GM18507 (cell line): ENCODE measurements around the gene TOR1AIP1.
"Not testable (repeated sequence)": the region's sequence is repeated elsewhere in the genome, so short reads cannot be mapped to it uniquely, and the experiment has no call there.

Experiments used
- DNase-seq: peaks from one replicate; pipeline ENCODE4 v3.0.0; 2011; ENCODE audit warnings: low read depth; ENCODE audit not compliant: insufficient read length; ENCODE audit errors: extremely low spot score
- FAIRE-seq: peaks from 2 replicates; lab custom pipeline; 2011; peaks lifted over from hg19 to GRCh38; lab: Jason Lieb, UNC

The TOR1AIP1 gene

GRCh38 chr1:179929955-179930798, 48.1 kb downstream of the TOR1AIP1 start:
- no peak for DNase-seq
- no peak for FAIRE-seq

GRCh38 chr1:179930867-179931266, 48.8 kb downstream of the TOR1AIP1 start:
- DNase-seq (no peak), FAIRE-seq (no peak)

GRCh38 chr1:179933219-179933618, 51.1 kb downstream of the TOR1AIP1 start:
- DNase-seq (no peak), FAIRE-seq (no peak)

GRCh38 chr1:179935909-179936496, 53.9 kb downstream of the TOR1AIP1 start:
- FAIRE-seq (no peak), DNase-seq (no peak)

- no peak for DNase-seq
- no peak for FAIRE-seq
Measured at GRCh38 chr1:179937668-179938254, 55.7 kb downstream of the TOR1AIP1 start.

- DNase-seq = no peak
- no peak for FAIRE-seq
Measured at GRCh38 chr1:179938752-179939151, 56.7 kb downstream of the TOR1AIP1 start.

GRCh38 chr1:179939941-179940340, 57.9 kb downstream of the TOR1AIP1 start:
- FAIRE-seq = no peak
- no peak for DNase-seq

GRCh38 chr1:179941454-179941853, 59.4 kb downstream of the TOR1AIP1 start:
- no peak for FAIRE-seq
- no peak for DNase-seq

- DNase-seq = no peak
- no peak for FAIRE-seq
Measured at GRCh38 chr1:179950651-179951050, 68.6 kb downstream of the TOR1AIP1 start.

- peak; percentile 44 for FAIRE-seq
- DNase-seq = no peak
Measured at GRCh38 chr1:179951383-179952144, 69.5 kb downstream of the TOR1AIP1 start.

GRCh38 chr1:179952186-179952585, 70.1 kb downstream of the TOR1AIP1 start:
- DNase-seq (no peak), FAIRE-seq (no peak)

- FAIRE-seq = no peak
- no peak for DNase-seq
Measured at GRCh38 chr1:179953974-179954492, 71.9 kb downstream of the TOR1AIP1 start.

- peak; percentile 100 for FAIRE-seq
- peak; percentile 66 for DNase-seq
Measured at GRCh38 chr1:179954493-179955286, 72.6 kb downstream of the TOR1AIP1 start, which contains the start of gene CEP350. Gene CEP350, plus strand, starts transcription at chr1:179954810. Its CDS starts 31,372 bp downstream, at chr1:179986182.

GRCh38 chr1:179955287-179955680, 73.2 kb downstream of the TOR1AIP1 start:
- DNase-seq (no peak), FAIRE-seq (peak; percentile 56)

GRCh38 chr1:179955731-179956130, 73.6 kb downstream of the TOR1AIP1 start:
- FAIRE-seq (peak; percentile 15), DNase-seq (no peak)

GRCh38 chr1:179958359-179958758, 76.3 kb downstream of the TOR1AIP1 start:
- FAIRE-seq = no peak
- no peak for DNase-seq

- not testable (repeated sequence) for FAIRE-seq, DNase-seq
Measured at GRCh38 chr1:179962168-179962567, 80.1 kb downstream of the TOR1AIP1 start.

- no peak for FAIRE-seq
- no peak for DNase-seq
Measured at GRCh38 chr1:179966551-179966950, 84.5 kb downstream of the TOR1AIP1 start.
